HG03135 (cell line): ENCODE measurements around the gene NATD1.

Source experiments
- ATAC-seq: cut with Tn5 transposase; IDR thresholded peaks from one replicate; pipeline ENCODE4 v1.9.1; 2021; ENCODE audit warnings: mild to moderate bottlenecking, moderate library complexity; ENCODE audit not compliant: unreplicated experiment

NATD1 gene

GRCh38 chr17:21218101-21218500 is 35.1 kb downstream of the NATD1 start:
- ATAC-seq: no peak

- ATAC-seq: no peak
Measured at GRCh38 chr17:21217346-21217745, 35.9 kb downstream of the NATD1 start.

DNA sequence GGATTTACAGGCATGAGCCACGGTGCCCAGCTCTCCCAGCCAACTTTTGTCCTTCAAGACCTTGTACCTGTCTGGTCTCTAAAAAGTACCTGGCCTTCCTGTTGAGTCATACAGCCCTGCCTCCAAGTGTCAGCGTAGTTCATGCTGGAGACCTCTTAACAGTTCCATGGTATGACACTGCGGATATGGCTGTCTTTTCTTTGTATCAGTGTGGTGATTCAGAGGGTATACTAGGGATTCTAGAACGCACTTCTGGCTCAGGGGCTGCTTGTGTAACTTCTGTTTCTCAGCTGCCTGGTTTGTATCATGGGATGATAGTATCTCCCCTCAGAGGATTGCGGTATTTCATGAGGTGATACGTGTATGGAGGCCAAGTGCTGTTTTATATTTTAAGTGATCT is 37.3 kb downstream of the NATD1 start:
- ATAC-seq: no peak

GRCh38 chr17:21214777-21215541 is 38.3 kb downstream of the NATD1 start:
- peak; percentile 21 for ATAC-seq

- ATAC-seq: peak; percentile 87
Measured at GRCh38 chr17:21214015-21214776, 39.0 kb downstream of the NATD1 start, which contains the start of gene TMEM11. TMEM11 (minus strand) TSS chr17:21214161; CDS start chr17:21214152, 9 bp downstream.

GRCh38 chr17:21213638-21214014 is 39.6 kb downstream of the NATD1 start:
- peak; percentile 18 for ATAC-seq

GRCh38 chr17:21212826-21213637 is 40.2 kb downstream of the NATD1 start:
- no peak for ATAC-seq

GRCh38 chr17:21211825-21212479 is 41.3 kb downstream of the NATD1 start:
- no peak for ATAC-seq

GRCh38 chr17:21210411-21211076 is 42.7 kb downstream of the NATD1 start:
- ATAC-seq: no peak

- ATAC-seq: no peak
Measured at GRCh38 chr17:21209511-21210175, 43.6 kb downstream of the NATD1 start.

- no peak for ATAC-seq
Measured at GRCh38 chr17:21208352-21208751, 44.9 kb downstream of the NATD1 start.

DNA sequence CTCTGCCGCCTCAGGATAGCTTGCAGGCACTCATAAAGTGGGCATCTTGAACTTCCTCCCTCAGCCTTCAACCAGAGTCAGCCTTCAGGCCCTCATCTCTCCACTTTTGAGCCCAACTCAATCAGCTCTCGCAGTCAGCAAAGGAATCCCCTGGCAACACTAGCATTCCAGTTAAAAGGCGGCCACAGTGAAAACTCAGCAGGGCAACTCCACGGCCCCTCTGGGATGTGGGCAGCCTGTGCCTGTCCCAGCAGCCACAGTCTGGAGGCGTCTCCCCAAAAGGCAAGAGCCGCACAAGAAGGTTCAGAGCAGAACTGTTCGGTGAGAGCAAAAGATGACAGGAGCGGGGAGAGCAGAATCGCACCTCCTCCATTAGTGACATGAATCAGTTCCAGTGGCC is 48.3 kb downstream of the NATD1 start:
- no peak for ATAC-seq

DNA sequence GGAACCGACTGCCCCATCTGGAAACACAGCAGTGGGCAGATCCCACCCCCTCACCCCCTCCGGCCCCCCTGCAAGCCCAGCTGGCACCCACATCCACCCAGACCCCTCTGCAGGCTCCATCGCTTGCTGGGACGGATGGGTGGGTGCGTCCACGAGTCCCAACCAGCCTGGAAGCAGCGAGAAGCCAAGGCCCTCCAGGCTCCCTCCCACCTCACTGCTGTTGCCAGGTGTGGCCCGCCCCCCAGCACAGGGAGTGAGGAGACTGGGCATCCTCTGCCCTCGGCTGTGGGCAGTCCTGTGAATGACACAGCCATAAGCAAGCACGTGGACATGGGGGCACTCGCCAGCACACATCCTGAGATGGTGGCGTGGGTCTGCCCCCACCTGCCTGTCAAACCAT is 50.7 kb downstream of the NATD1 start:
- ATAC-seq: no peak

GRCh38 chr17:21201874-21202273 is 51.3 kb downstream of the NATD1 start:
- no peak for ATAC-seq

DNA sequence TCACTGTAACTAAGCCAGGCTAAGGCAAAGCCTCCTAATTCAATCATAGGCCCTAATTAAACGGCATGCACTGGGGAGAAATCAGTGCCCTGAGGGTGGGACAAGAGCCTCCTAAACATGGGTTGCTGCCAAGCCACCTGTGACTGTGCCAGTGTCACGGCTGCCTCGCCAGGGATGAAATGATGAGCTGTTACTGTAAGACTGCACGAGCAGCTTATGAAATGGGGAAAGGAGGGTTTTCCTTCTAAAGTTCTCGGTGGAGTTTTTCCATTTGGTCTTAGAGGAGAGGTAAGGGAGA is 52.0 kb downstream of the NATD1 start:
- ATAC-seq: no peak

GRCh38 chr17:21200590-21201297 is 52.5 kb downstream of the NATD1 start:
- ATAC-seq: no peak

DNA sequence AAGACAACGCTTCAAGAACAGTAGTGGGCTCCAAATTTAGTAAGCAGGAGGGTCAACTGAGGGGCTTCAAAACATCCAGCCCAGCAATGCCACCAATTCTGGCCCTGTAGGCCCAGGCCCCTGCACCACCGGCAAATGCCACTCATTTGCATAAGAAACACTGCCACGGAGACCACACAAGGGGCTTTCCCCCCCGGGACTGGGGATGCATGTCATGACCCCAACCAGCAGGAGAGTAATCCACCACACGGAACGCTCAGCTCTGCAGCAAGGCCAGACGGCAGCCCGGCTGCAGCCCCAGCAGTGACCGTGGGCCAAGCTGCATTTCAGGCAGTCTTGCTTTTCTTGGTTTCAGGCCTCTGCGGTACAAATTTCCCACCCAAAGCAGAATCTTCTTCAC is 53.4 kb downstream of the NATD1 start:
- no peak for ATAC-seq

DNA sequence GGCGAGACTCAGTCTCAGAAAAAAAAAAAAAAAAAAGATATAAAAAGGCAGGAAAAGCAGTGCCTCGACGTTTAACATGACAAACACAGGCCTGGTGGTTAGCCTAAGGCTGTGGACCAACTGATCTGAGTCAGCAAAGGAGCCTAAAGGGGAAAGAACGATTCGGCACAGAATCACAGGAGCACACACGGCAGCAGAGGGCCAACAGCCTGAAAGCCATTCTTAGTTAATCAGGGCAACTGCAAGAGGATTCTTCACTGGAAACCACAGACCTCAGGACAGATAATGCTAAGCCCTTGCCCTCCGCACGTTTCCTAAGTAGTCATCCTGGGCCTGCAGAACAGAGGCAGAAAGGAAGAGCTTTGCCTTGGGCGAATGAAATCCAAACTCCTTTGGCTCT is 53.9 kb downstream of the NATD1 start:
- ATAC-seq: no peak

DNA sequence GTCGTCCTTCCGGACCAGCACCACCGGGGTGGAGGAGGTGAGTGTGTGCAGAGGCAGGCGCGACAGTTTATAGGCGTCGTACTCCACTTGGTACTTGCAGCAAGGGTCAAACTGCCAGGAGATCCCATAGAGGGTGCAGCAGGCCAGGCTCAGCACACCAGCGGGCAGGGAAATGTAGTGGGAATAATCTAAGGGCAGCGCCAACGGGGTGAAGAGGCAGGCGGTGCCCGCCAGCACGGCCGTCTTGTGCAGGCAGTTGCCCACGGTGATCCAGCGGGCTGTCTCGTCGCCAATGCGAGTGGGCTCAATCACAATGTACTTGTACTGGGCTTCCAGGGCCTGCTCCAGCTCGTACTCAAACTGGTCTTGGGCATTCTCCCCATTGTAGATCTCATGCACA is 54.8 kb downstream of the NATD1 start:
- no peak for ATAC-seq
